MCF 10A (cell line): ENCODE data around the gene INSC. TPM values are rescaled to one million over a fixed set of nuclear protein-coding genes. Genes with fewer than 3 reads are reported as not detected.

Experiments
- BruUV-seq: library from RNA; stranded (reverse); fragments of 400-500 nt; replicated peaks from 2 replicates; lab custom pipeline; 2021; lab: Mats Ljungman, UMichigan
- CTCF ChIA-PET: fragments of 300-600 bp; sonication (Branson Sonifier 250); formaldehyde crosslinking; extraction: SDS; loops from one replicate; lab custom pipeline; 2021; ENCODE audit warnings: antibody characterized with exemption, inconsistent platforms; lab: Yijun Ruan, JAX
- POLR2A ChIA-PET: fragments of 300-600, 350-650 bp; sonication (Branson Sonifier 250); formaldehyde crosslinking; extraction: SDS; loops from one replicate; lab custom pipeline; 2020; ENCODE audit warnings: antibody characterized with exemption, inconsistent platforms; lab: Yijun Ruan, JAX
- DNase-seq: peaks from one replicate; pipeline ENCODE4 v3.0.0-alpha.2; 2018; ENCODE audit not compliant: unreplicated experiment
- H3K27ac Mint-ChIP-seq: one replicate; pipeline ENCODE4 v1.8.0; 2022; ENCODE audit warnings: mild to moderate bottlenecking, low read depth, mixed read lengths; ENCODE audit not compliant: unreplicated experiment
- H3K27me3 Mint-ChIP-seq: one replicate; pipeline ENCODE4 v1.8.0; 2022; ENCODE audit warnings: mixed read lengths; ENCODE audit not compliant: insufficient read depth, unreplicated experiment
- H3K36me3 Mint-ChIP-seq: one replicate; pipeline ENCODE4 v1.8.0; 2022; ENCODE audit warnings: mild to moderate bottlenecking, moderate library complexity, mixed read lengths; ENCODE audit not compliant: insufficient read depth, unreplicated experiment
- H3K4me1 Mint-ChIP-seq: one replicate; pipeline ENCODE4 v1.8.0; 2022; ENCODE audit warnings: mixed read lengths; ENCODE audit not compliant: insufficient read depth, unreplicated experiment
- H3K4me3 Mint-ChIP-seq: one replicate; pipeline ENCODE4 v1.8.0; 2022; ENCODE audit warnings: mild to moderate bottlenecking, moderate library complexity, mixed read lengths; ENCODE audit not compliant: unreplicated experiment
- H3K9me3 Mint-ChIP-seq: one replicate; pipeline ENCODE4 v1.8.0; 2022; ENCODE audit warnings: mixed read lengths; ENCODE audit not compliant: unreplicated experiment
- intact Hi-C: fragments of 100-400 bp; cut with micrococcal nuclease; formaldehyde crosslinking; loops from 2 replicates; pipeline ENCODE4 v1.14.1; 2022
- total RNA-seq: library from RNA; stranded (reverse); gene quantifications from 2 replicates; pipeline ENCODE4 v1.2.3, GENCODE V29; 2022
- TF ChIP-seq, protein P1 (sequence below): fragments of 200-600 bp; IDR thresholded peaks from one replicate; pipeline ENCODE4 v1.8.0; 2022; ENCODE audit warnings: antibody characterized with exemption, mild to moderate bottlenecking; ENCODE audit not compliant: unreplicated experiment

Gene INSC
- total RNA-seq, 1 experiment from 2014 or later: 5.8 TPM

DNA sequence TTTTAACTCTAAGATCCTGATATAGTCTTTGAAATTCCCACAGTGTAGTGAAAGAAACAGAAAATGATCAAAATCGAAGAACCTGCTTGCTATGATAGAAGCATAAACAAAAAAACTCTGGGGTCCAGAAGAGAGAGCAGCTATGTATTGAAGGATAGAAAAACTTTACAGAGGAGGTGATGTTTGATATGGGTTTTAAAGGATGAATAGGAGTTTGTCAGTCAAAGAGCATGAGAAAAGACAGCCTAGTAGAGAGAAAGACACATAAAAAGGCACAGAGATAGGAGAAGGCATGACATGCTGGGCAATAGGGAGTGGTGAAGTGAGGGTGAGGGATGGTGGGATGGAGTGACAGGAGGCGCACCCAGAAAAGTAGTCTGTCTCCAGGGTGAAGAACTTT lies 168.0 kb downstream of the INSC start:
- Mint-ChIP-seq H3K9me3 (no peaks in the 10 kb centered on the region), H3K4me3 (no peak overlapping the region), H3K27me3 (no peaks in the 10 kb centered on the region), H3K4me1 (peaks cover 7% of the 10 kb centered on the region), H3K36me3 (no peaks in the 10 kb centered on the region), H3K27ac (no peak overlapping the region)
- BruUV-seq: no TSS peak
- TF ChIP-seq, protein P1, sequence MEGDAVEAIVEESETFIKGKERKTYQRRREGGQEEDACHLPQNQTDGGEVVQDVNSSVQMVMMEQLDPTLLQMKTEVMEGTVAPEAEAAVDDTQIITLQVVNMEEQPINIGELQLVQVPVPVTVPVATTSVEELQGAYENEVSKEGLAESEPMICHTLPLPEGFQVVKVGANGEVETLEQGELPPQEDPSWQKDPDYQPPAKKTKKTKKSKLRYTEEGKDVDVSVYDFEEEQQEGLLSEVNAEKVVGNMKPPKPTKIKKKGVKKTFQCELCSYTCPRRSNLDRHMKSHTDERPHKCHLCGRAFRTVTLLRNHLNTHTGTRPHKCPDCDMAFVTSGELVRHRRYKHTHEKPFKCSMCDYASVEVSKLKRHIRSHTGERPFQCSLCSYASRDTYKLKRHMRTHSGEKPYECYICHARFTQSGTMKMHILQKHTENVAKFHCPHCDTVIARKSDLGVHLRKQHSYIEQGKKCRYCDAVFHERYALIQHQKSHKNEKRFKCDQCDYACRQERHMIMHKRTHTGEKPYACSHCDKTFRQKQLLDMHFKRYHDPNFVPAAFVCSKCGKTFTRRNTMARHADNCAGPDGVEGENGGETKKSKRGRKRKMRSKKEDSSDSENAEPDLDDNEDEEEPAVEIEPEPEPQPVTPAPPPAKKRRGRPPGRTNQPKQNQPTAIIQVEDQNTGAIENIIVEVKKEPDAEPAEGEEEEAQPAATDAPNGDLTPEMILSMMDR: no peak
- CTCF ChIA-PET: no interaction called here
- POLR2A ChIA-PET: interaction anchor here (0.6 kb wide), 1 partner anchor 13 kb away, joined by 4 read pairs; no protein-coding TSS in a partner anchor
- intact Hi-C loops: no loop called here
- DNase-seq: no peak

DNA sequence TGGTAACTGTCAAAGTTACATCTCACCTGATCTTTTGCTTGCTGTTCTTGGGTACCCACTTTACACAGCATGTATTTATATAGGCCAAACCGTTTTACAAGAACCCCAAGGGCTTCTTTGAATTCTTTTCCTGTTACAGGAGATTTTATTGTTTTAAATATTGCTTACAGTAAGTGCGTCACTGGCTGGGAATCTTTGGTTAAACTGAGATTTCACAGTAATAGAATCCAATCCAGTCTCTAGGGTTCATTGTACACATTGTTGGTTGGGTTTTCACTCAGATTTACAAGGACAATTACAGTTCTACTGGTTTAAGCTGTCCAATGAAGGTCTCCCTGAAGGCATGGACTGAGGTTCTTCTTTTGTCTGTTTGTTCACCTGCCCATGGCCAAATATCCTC lies 171.7 kb downstream of the INSC start:
- Mint-ChIP-seq H3K36me3 (no peaks in the 10 kb centered on the region), H3K27me3 (no peaks in the 10 kb centered on the region), H3K4me1 (no peaks in the 10 kb centered on the region), H3K27ac (no peak overlapping the region), H3K9me3 (no peaks in the 10 kb centered on the region), H3K4me3 (no peak overlapping the region)
- CTCF ChIA-PET: interaction anchor here (0.5 to 1.2 kb wide), 2 partner anchors 28 to 75 kb away, joined by 3 to 5 read pairs; no protein-coding TSS in a partner anchor
- intact Hi-C loops: no loop called here
- DNase-seq: no peak
- BruUV-seq: no TSS peak
- TF ChIP-seq, protein P1: no peak
- POLR2A ChIA-PET: no interaction called here

DNA sequence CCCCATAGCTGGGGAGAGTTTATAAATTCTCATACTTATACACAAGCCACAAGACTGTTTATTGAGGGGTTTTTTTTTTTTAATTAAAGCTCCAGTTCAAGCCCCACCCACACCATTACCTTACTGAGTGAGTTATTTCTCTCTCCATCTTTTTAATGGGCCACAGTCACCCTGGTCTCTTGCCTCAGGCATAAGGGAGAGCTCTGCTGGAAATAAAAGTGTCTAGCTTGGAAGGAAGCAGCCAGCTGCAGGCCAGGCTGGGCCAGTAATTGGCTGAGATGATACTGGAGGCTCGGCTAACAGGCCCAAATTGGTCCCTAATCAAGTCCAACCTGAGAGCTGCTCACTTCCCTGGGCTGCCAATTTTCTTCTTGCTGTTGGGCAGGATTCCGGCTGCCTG lies 174.1 kb downstream of the INSC start:
- Mint-ChIP-seq H3K36me3 (no peaks in the 10 kb centered on the region), H3K4me3 (no peak overlapping the region), H3K9me3 (no peaks in the 10 kb centered on the region), H3K27ac (no peak overlapping the region), H3K4me1 (no peaks in the 10 kb centered on the region), H3K27me3 (no peaks in the 10 kb centered on the region)
- TF ChIP-seq, protein P1: no peak
- DNase-seq: no peak
- ChIA-PET POLR2A (no interaction called here), CTCF (interaction anchor here (2.1 kb wide), 1 partner anchor 12 kb away, joined by 5 read pairs; no protein-coding TSS in a partner anchor)
- intact Hi-C loops: no loop called here
- no TSS peak for BruUV-seq

DNA sequence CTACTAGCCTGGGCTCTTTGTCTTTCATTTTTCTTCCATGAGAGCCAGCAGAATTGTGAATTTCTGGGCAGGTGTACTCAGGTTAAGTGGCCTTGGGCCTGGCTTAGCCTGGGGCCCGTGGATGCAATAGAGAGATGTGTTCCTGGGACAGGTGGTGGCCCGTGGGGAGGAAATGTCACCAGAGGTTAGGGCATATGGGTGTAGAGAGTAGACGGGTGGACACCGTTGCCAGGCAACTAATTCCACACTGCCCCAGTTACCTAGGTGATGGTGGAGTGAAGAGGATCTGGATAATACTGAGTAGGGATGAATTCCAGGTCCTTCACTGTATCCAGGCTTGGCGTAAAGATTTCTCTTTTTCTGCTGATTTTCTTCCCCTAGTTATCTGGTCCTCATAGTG lies 175.0 kb downstream of the INSC start:
- Mint-ChIP-seq H3K4me1 (no peaks in the 10 kb centered on the region), H3K4me3 (no peak overlapping the region), H3K9me3 (no peaks in the 10 kb centered on the region), H3K27me3 (no peaks in the 10 kb centered on the region), H3K36me3 (no peaks in the 10 kb centered on the region), H3K27ac (no peak overlapping the region)
- no TSS peak for BruUV-seq
- no peak for DNase-seq
- TF ChIP-seq, protein P1: no peak
- intact Hi-C loops: no loop called here
- ChIA-PET POLR2A (no interaction called here), CTCF (no interaction called here)
